GM19324 (cell line): Measurements from ENCODE around the gene SLC35E3.
"Not testable (repeated sequence)": the region's sequence is repeated elsewhere in the genome, so short reads cannot be mapped to it uniquely, and the experiment has no call there.

ENCODE experiments used
- ATAC-seq: cut with Tn5 transposase; IDR thresholded peaks from one replicate; pipeline ENCODE4 v1.9.1; 2021; ENCODE audit warnings: mild to moderate bottlenecking, moderate library complexity; ENCODE audit not compliant: unreplicated experiment, low FRiP score

Gene SLC35E3

DNA sequence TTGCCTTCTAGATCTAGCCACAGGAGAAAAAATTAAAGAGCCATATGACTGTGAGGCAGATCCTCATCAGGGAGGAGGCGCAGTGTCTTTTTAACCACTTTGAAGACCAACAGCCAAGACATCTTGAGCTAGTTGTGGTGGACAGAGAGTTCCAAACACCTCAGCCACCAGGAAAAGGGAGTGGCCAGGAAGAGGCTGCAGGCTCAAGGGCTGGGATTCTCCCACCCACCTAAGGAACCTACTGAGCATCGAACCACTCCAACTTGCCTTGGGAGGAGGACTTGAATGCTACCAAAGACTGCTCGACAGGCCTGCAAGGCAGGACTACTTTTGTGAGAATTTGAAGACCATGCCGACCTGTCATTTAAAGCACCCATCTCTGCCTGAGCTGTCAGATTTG is 47.5 kb downstream of the SLC35E3 start:
- no peak for ATAC-seq

GRCh38 chr12:68793975-68794652 is 48.1 kb downstream of the SLC35E3 start:
- no peak for ATAC-seq

DNA sequence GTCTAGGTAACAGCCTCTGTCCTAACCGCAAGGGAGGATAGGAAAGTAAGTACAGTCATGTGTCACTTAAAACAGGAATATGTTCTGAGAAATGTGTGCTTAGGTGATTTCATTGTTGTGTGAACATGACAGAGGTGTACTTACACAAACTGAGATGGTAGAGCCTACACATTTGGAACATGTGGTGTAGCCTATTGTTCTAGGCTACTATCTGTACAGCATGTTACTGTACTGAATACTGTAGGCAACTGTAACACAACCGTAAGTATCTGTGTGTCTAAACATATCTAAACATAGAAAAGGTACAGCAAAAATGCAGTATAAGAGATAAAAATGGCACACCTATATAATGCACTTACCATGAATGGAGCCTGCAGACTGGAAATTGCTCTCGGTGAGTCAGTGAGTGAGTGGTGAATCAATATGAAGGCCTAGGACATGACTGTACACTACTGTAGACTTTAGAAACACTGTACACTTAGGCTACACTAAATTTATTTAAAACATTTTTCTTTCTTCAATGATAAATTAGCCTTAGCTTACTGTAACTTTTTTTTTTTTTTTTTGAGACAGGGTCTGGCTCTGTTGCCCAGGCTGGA is 48.8 kb downstream of the SLC35E3 start:
- ATAC-seq: no peak

- no peak for ATAC-seq
Observed at GRCh38 chr12:68796399-68796798, 50.4 kb downstream of the SLC35E3 start.

- ATAC-seq: no peak
Observed at GRCh38 chr12:68798882-68799234, 52.9 kb downstream of the SLC35E3 start.

- no peak for ATAC-seq
Observed at GRCh38 chr12:68800294-68800693, 54.3 kb downstream of the SLC35E3 start.

- ATAC-seq: not testable (repeated sequence)
Observed at GRCh38 chr12:68801124-68801523, 55.1 kb downstream of the SLC35E3 start.

DNA sequence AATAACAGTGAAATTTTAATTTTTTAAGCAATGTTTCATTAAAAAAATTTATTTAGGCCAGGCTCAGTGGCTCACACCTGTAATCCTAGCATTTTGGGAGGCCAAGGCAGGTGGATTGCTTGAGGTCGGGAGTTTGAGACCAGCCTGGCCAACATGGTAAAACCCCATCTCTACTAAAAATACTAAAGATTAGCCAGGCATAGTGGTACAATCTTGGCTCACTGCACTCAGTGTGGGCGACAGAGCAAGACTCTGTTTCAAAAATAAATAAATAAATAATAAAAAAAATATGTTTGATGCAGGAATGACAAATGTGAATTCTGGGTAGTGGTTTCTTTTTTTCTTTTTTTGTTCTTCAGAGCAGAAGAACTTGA is 56.4 kb downstream of the SLC35E3 start:
- ATAC-seq: not testable (repeated sequence)

GRCh38 chr12:68802911-68803651 is 57.1 kb downstream of the SLC35E3 start:
- not testable (repeated sequence) for ATAC-seq

GRCh38 chr12:68803948-68804656 is 58.1 kb downstream of the SLC35E3 start:
- no peak for ATAC-seq

- no peak for ATAC-seq
Observed at GRCh38 chr12:68804657-68805591, 58.9 kb downstream of the SLC35E3 start.

DNA sequence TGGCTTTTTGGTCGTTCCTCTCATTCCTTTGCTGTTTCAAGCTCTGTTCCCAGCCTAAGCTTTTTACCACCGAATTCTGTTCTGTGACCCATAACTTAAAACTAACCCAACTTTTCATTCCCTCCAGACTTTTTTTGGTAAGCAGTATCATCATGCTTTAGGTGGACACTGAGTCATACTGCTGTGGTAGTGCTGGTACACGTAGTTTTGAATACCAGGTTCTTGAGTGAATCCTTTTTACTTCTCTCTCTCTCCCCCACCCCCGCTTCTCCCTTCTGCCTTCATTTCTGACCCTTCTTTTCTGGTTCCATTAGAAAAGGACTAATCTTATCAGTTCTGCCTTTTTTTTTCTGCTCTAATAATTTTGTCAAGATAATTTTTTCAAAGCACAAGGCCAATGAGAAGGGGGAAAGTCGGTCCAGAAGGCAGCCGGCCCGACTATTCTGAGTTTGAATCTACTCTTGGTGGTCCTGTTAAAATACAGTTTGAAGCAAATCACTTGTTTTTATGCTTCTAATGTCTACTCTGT is 59.7 kb downstream of the SLC35E3 start:
- no peak for ATAC-seq

DNA sequence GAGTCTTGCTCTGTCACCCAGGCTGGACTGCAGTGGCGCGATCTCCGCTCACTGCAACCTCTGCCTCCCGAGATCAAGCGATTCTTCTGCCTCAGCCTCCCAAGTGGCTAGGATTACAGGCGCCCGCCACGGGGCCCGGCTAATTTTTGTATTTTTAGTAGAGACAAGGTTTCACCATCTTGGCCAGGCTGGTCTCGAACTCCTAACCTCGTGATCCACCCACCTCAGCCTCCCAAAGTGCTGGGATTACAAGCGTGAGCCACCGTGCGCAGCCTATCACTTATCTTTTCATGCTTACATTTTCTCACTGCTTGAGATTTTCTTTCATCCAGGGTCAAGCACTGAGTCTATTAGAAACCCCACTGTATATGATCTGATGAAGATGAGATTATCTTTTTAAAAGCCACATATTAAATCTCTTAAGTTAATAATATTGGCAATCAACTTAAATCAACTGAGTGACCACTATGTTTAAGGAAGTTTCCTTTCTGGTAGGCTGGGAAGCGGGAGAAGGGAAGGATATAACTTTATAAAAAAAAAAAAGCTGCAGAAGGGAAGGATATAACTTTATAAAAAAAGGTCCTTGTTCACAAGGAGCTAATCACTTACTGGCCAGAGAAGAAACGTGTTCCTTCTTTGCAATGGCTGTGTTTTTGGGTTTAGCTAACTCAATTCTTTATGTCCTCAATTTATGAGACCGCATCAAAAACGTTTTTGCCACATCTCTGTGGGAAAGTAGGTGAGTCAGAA is 60.7 kb downstream of the SLC35E3 start:
- ATAC-seq: no peak

DNA sequence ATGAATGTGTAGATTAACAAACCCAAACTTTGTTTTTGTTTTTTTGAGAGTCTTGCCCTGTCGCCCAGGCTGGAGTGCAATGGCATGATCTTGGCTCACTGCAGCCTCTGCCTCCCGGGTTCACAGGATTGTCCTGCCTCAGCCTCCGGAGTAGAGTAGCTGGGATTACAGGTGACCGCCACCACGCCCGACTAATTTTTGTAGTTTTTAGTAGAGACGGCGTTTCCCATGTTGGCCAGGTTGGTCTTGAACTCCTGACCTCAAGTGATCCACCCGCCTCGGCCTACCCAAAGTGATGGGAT is 61.2 kb downstream of the SLC35E3 start:
- not testable (repeated sequence) for ATAC-seq

GRCh38 chr12:68807576-68808387 is 61.8 kb downstream of the SLC35E3 start, which contains the start of gene MDM2:
MDM2 (plus strand) TSS chr12:68808177; CDS start chr12:68808478, 301 bp downstream.
- ATAC-seq: peak; percentile 85

- peak; percentile 58 for ATAC-seq
Observed at GRCh38 chr12:68808388-68809189, 62.6 kb downstream of the SLC35E3 start.

DNA sequence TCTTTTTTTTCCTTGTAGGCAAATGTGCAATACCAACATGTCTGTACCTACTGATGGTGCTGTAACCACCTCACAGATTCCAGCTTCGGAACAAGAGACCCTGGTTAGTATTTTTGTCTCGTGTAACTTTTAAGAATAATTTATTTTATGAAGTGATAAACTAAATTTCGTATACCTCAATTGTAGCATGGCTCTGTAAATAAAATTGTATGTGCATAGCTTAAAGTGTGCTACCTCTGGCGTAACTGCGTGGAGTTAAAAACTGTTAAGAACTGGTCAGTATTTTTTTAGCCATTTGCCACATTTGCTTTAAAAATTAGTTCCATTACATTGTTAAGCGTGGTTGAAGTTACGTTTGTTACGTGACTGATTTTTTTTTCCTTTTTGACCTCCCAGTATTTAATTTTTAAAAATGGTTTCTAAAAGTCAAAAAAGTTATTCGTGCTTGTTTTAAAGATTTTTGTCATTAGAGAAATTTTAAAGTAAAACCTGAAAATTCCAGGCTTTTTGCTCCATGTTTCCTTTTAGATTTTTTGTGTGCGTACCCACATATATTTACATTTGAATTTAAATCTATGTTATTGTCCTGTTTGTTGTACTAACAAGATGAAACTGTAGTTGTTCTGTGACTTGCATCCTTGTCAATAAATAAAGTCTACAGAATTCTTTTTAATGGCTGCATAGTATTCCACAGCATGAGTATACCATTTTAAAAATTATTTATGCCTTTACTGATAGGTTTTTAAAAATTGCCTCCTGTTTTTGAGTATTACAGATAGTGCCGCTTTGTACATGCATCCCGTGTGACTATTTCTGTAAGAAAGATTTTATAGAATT is 63.4 kb downstream of the SLC35E3 start:
- ATAC-seq: no peak
